ENCODE data around the gene ZBED3.
A peak's percentile ranks its signal among the peaks of the same experiment; 100 is the strongest.

The ZBED3 gene

DNA sequence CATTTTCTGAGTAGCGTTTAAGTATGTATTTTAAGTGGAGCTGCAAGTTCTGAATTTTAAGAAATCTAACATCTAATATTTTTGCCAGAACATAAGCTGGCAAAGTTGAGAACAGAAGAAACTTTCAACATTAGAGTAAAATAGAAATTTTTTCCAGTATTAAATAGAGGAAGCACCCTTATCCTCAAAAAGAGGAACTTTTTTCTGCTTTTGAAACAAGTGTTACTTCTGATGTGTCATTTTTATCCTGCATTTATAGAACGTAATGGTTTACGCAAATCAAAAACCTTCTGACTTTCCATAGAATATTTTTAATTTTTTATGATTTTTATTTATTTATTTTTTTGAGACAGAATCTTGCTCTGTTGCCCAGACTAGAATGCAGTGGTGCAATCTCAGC lies 21.8 kb downstream of the ZBED3 start:
- H3K9ac ChIP-seq (ENCODE audit: low read length) = no peak overlapping the region
- H3K9me2 ChIP-seq (replicated peaks; ENCODE audit: insufficient read depth, low read length) = no peaks in the 10 kb centered on the region
- peaks cover 13% of the 10 kb centered on the region for H3K4me1 ChIP-seq (ENCODE audit: low read length)
- H2AFZ ChIP-seq (ENCODE audit: low read length) = no peak overlapping the region
- TF ChIP-seq, protein P1, sequence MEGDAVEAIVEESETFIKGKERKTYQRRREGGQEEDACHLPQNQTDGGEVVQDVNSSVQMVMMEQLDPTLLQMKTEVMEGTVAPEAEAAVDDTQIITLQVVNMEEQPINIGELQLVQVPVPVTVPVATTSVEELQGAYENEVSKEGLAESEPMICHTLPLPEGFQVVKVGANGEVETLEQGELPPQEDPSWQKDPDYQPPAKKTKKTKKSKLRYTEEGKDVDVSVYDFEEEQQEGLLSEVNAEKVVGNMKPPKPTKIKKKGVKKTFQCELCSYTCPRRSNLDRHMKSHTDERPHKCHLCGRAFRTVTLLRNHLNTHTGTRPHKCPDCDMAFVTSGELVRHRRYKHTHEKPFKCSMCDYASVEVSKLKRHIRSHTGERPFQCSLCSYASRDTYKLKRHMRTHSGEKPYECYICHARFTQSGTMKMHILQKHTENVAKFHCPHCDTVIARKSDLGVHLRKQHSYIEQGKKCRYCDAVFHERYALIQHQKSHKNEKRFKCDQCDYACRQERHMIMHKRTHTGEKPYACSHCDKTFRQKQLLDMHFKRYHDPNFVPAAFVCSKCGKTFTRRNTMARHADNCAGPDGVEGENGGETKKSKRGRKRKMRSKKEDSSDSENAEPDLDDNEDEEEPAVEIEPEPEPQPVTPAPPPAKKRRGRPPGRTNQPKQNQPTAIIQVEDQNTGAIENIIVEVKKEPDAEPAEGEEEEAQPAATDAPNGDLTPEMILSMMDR (IDR thresholded peaks at IDR 0.05; ENCODE audit: low read length) = no peak
- H3K4me3 ChIP-seq (ENCODE audit: low read length) = no peak overlapping the region
- DNase-seq = no peak
- H3K27ac ChIP-seq (ENCODE audit: low read length) = no peak overlapping the region
- peaks cover 3% of the 10 kb centered on the region; the same call in 1 of the 2 replicates for H3K36me3 ChIP-seq (replicated peaks; ENCODE audit: insufficient read depth, low read length)
- H3K27me3 ChIP-seq (replicated peaks; ENCODE audit: insufficient read depth, low read length) = no peaks in the 10 kb centered on the region
- H4K20me1 ChIP-seq (ENCODE audit: insufficient read depth, low read length) = no peaks in the 10 kb centered on the region
- H3F3A ChIP-seq (ENCODE audit: insufficient read depth, low read length) = peaks cover 7% of the 10 kb centered on the region
- no peaks in the 10 kb centered on the region for H3K79me2 ChIP-seq (ENCODE audit: low read length)
- H3K4me2 ChIP-seq (ENCODE audit: low read depth, low read length) = no peak overlapping the region
- H3K9me3 ChIP-seq (replicated peaks; ENCODE audit: insufficient read depth, low read length) = no peaks in the 10 kb centered on the region

DNA sequence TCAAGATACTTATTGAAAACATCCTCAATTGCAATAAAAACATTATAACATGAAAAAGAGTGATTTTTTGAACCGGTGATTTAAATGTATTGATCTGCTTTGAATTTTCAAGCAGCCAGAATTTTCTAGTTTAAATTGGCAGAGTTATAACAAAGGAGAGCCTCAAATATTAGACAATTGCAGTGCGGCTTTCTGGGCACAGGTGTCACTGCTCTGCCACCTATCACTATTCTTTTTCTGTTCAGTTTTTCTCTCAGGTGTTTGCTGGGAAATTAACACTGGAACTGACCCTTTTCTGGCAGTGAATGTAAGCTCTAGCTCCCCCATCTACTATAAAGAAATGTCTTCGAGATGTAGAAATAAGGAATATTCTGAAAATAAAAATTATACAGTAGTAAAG lies 23.0 kb downstream of the ZBED3 start:
- H4K20me1 ChIP-seq (ENCODE audit: insufficient read depth, low read length) = no peaks in the 10 kb centered on the region
- TF ChIP-seq EZH2 (optimal IDR thresholded peaks at IDR 0.05; ENCODE audit: low read depth, low read length) = no peak
- TF ChIP-seq, protein P1 (IDR thresholded peaks at IDR 0.05; ENCODE audit: low read length) = peak; percentile 12
- no peaks in the 10 kb centered on the region for H3K27me3 ChIP-seq (replicated peaks; ENCODE audit: insufficient read depth, low read length)
- H3K27ac ChIP-seq (ENCODE audit: low read length) = no peak overlapping the region
- DNase-seq = no peak
- no peak overlapping the region for H3K4me2 ChIP-seq (ENCODE audit: low read depth, low read length)
- H3K4me3 ChIP-seq (ENCODE audit: low read length) = no peak overlapping the region
- H3K9ac ChIP-seq (ENCODE audit: low read length) = no peak overlapping the region
- H2AFZ ChIP-seq (ENCODE audit: low read length) = no peak overlapping the region
- peaks cover 13% of the 10 kb centered on the region for H3K4me1 ChIP-seq (ENCODE audit: low read length)
- H3K9me2 ChIP-seq (replicated peaks; ENCODE audit: insufficient read depth, low read length) = no peaks in the 10 kb centered on the region
- H3K9me3 ChIP-seq (replicated peaks; ENCODE audit: insufficient read depth, low read length) = no peaks in the 10 kb centered on the region
- peaks cover 7% of the 10 kb centered on the region for H3F3A ChIP-seq (ENCODE audit: insufficient read depth, low read length)
- H3K79me2 ChIP-seq (ENCODE audit: low read length) = no peaks in the 10 kb centered on the region
- peaks cover 3% of the 10 kb centered on the region; the same call in 1 of the 2 replicates for H3K36me3 ChIP-seq (replicated peaks; ENCODE audit: insufficient read depth, low read length)

DNA sequence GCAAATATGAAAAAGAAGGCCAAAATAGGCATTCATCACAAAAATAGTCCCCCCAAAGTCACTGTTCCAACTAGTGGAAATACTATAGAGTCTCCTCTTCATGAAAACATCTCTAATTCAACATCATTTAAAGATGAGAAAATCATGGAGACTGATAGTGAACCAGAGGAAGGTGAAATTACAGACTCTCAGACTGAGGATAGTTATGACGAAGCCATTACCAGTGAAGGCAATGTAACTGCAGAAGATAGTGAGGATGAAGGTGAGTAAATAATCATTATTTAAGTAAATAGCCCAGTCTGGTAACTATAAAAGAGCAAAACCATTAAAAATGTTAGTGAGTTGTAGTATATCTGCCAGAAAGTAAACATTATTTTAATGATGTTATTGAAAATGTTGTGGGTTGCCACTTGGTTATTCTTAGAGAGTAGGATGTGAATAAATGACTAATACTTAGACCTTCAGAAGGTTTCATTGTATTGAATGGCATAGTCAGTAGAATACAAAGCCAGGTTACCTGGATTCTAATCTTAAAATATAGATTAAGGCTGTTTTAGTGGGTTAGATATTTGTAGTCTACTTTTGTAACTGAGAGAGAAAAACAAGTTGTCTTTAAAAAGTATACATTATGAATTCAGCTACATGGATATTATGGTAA lies 40.5 kb downstream of the ZBED3 start:
- H3F3A ChIP-seq (ENCODE audit: insufficient read depth, low read length) = no peaks in the 10 kb centered on the region
- no peaks in the 10 kb centered on the region for H3K9me3 ChIP-seq (replicated peaks; ENCODE audit: insufficient read depth, low read length)
- no peak overlapping the region for H3K27ac ChIP-seq (ENCODE audit: low read length)
- no peak overlapping the region for H3K9ac ChIP-seq (ENCODE audit: low read length)
- no peak for DNase-seq
- no peaks in the 10 kb centered on the region for H3K27me3 ChIP-seq (replicated peaks; ENCODE audit: insufficient read depth, low read length)
- no peak for TF ChIP-seq EZH2 (optimal IDR thresholded peaks at IDR 0.05; ENCODE audit: low read depth, low read length)
- TF ChIP-seq EZH2phosphoT487 (IDR thresholded peaks at IDR 0.05; ENCODE audit: low read length) = no peak
- TF ChIP-seq, protein P1 (IDR thresholded peaks at IDR 0.05; ENCODE audit: low read length) = no peak
- H3K4me1 ChIP-seq (ENCODE audit: low read length) = no peaks in the 10 kb centered on the region
- H3K36me3 ChIP-seq (replicated peaks; ENCODE audit: insufficient read depth, low read length) = no peaks in the 10 kb centered on the region; the same call in 1 of the 2 replicates
- H3K4me3 ChIP-seq (ENCODE audit: low read length) = no peak overlapping the region
- H3K79me2 ChIP-seq (ENCODE audit: low read length) = no peaks in the 10 kb centered on the region
- no peak overlapping the region for H3K4me2 ChIP-seq (ENCODE audit: low read depth, low read length)
- no peaks in the 10 kb centered on the region for H3K9me2 ChIP-seq (replicated peaks; ENCODE audit: insufficient read depth, low read length)
- H2AFZ ChIP-seq (ENCODE audit: low read length) = no peak overlapping the region
- no peaks in the 10 kb centered on the region for H4K20me1 ChIP-seq (ENCODE audit: insufficient read depth, low read length)
